SU-DHL-6 (cell line): ENCODE data around the gene THSD7B.

ENCODE experiments used
- H2AFZ ChIP-seq: fragments of 200-600 bp; sonication (generic); 2 replicates; pipeline ENCODE4 v1.6.1; 2014; ENCODE audit warnings: low read depth, mild to moderate bottlenecking, moderate library complexity, mixed read lengths, antibody characterized with exemption, low read length; ENCODE audit not compliant: severe bottlenecking
- H3F3A ChIP-seq: fragments of 200-600 bp; shearing (Covaris generic); 2 replicates; pipeline ENCODE4 v1.6.0; 2016; ENCODE audit warnings: antibody characterized with exemption, mild to moderate bottlenecking; ENCODE audit not compliant: insufficient read depth
- H3K27ac ChIP-seq: fragments of 200-600 bp; sonication (generic); 2 replicates; pipeline ENCODE4 v1.5.1; 2016; ENCODE audit warnings: low read depth, mild to moderate bottlenecking, low read length, moderate library complexity, mixed read lengths
- H3K27me3 ChIP-seq: fragments of 200-600 bp; sonication (generic), shearing (Covaris generic); 2 replicates; pipeline ENCODE4 v1.6.0; 2014; ENCODE audit warnings: mild to moderate bottlenecking, low read length
- H3K36me3 ChIP-seq: fragments of 200-600 bp; sonication (generic); 2 replicates; pipeline ENCODE4 v1.6.1; 2014; ENCODE audit warnings: mild to moderate bottlenecking, low read length, mixed read lengths
- H3K4me2 ChIP-seq: fragments of 300-600, 200-600 bp; shearing (Covaris generic), sonication (generic); 2 replicates; pipeline ENCODE4 v1.6.0; 2014; ENCODE audit warnings: low read length, low read depth, mild to moderate bottlenecking; ENCODE audit not compliant: poor library complexity, severe bottlenecking
- H3K4me3 ChIP-seq: fragments of 200-600 bp; sonication (generic); 2 replicates; pipeline ENCODE4 v1.5.1; 2014; ENCODE audit warnings: antibody characterized with exemption, low read length, mild to moderate bottlenecking, mixed read lengths; ENCODE audit not compliant: insufficient read depth, poor library complexity, severe bottlenecking
- H3K79me2 ChIP-seq: fragments of 200-600 bp; sonication (generic); 2 replicates; pipeline ENCODE4 v1.6.1; 2014; ENCODE audit warnings: mild to moderate bottlenecking, low read length, moderate library complexity; ENCODE audit not compliant: insufficient read depth
- H3K9ac ChIP-seq: fragments of 200-600 bp; sonication (generic); 2 replicates; pipeline ENCODE4 v1.7.0; 2014; ENCODE audit warnings: mild to moderate bottlenecking, low read length
- H3K9me2 ChIP-seq: fragments of 200-600 bp; sonication (generic); replicated peaks from 2 replicates; pipeline ENCODE4 v1.6.1; 2014; ENCODE audit warnings: low read length; ENCODE audit not compliant: insufficient read depth
- H3K9me3 ChIP-seq: fragments of 200-600 bp; sonication (generic); 2 replicates; pipeline ENCODE4 v1.6.1; 2014; ENCODE audit warnings: low read length, mixed read lengths; ENCODE audit not compliant: insufficient read depth
- H4K20me1 ChIP-seq: fragments of 200-600 bp; sonication (generic); 2 replicates; pipeline ENCODE4 v1.6.1; 2014; ENCODE audit warnings: low read depth, mild to moderate bottlenecking, antibody characterized with exemption, low read length, moderate library complexity, mixed read lengths
- CTCF ChIP-seq: fragments of 200-600 bp; sonication (generic); IDR thresholded peaks from one replicate; pipeline ENCODE4 v1.5.1; 2017; ENCODE audit warnings: antibody characterized with exemption, mild to moderate bottlenecking, low read length, moderate library complexity; ENCODE audit not compliant: insufficient read depth, poor library complexity, severe bottlenecking
- EZH2phosphoT487 ChIP-seq: fragments of 200-600 bp; sonication (generic), shearing (Covaris generic); conservative IDR thresholded peaks from 2 replicates; pipeline ENCODE4 v1.6.1; 2018; ENCODE audit warnings: mild to moderate bottlenecking, antibody characterized with exemption, low read length, moderate library complexity, mixed read lengths

Gene THSD7B

GRCh38 chr2:137194111-137194510, 428.8 kb downstream of the THSD7B start:
- no peak overlapping the region for H3K4me3 ChIP-seq
- TF ChIP-seq EZH2phosphoT487 (no peak), CTCF (no peak)
- H3K4me2 ChIP-seq: no peak overlapping the region
- no peaks in the 10 kb centered on the region for H3K9me2 ChIP-seq
- no peak overlapping the region for H3K27ac ChIP-seq
- H3K36me3 ChIP-seq: no peaks in the 10 kb centered on the region
- no peaks in the 10 kb centered on the region for H3K9me3 ChIP-seq
- H3F3A ChIP-seq: no peaks in the 10 kb centered on the region
- H3K27me3 ChIP-seq: no peaks in the 10 kb centered on the region
- no peak overlapping the region for H3K9ac ChIP-seq
- no peak overlapping the region for H2AFZ ChIP-seq
- no peaks in the 10 kb centered on the region for H3K79me2 ChIP-seq
- H4K20me1 ChIP-seq: no peaks in the 10 kb centered on the region

- Histone ChIP-seq H3K79me2 (no peaks in the 10 kb centered on the region), H3K9me3 (no peaks in the 10 kb centered on the region), H4K20me1 (no peaks in the 10 kb centered on the region), H3K27me3 (no peaks in the 10 kb centered on the region), H3K27ac (no peak overlapping the region), H3K9ac (no peak overlapping the region), H2AFZ (no peak overlapping the region), H3K9me2 (no peaks in the 10 kb centered on the region), H3K36me3 (no peaks in the 10 kb centered on the region), H3F3A (no peaks in the 10 kb centered on the region), H3K4me3 (no peak overlapping the region), H3K4me2 (no peak overlapping the region)
- no peak for TF ChIP-seq EZH2phosphoT487
- TF ChIP-seq CTCF: no peak
Measured at GRCh38 chr2:137199751-137200150, 434.4 kb downstream of the THSD7B start.

GRCh38 chr2:137202318-137202717, 437.0 kb downstream of the THSD7B start:
- H4K20me1 ChIP-seq: no peaks in the 10 kb centered on the region
- no peaks in the 10 kb centered on the region for H3K36me3 ChIP-seq
- no peak overlapping the region for H2AFZ ChIP-seq
- no peaks in the 10 kb centered on the region for H3K9me3 ChIP-seq
- H3K27ac ChIP-seq: no peak overlapping the region
- H3K4me2 ChIP-seq: no peak overlapping the region
- no peak overlapping the region for H3K9ac ChIP-seq
- H3K79me2 ChIP-seq: no peaks in the 10 kb centered on the region
- TF ChIP-seq EZH2phosphoT487 (no peak), CTCF (no peak)
- H3F3A ChIP-seq: no peaks in the 10 kb centered on the region
- H3K9me2 ChIP-seq: no peaks in the 10 kb centered on the region
- no peak overlapping the region for H3K4me3 ChIP-seq
- H3K27me3 ChIP-seq: no peaks in the 10 kb centered on the region

- H2AFZ ChIP-seq: no peak overlapping the region
- no peak overlapping the region for H3K4me2 ChIP-seq
- TF ChIP-seq EZH2phosphoT487 (no peak), CTCF (no peak)
- no peaks in the 10 kb centered on the region for H4K20me1 ChIP-seq
- no peak overlapping the region for H3K4me3 ChIP-seq
- H3K27ac ChIP-seq: no peak overlapping the region
- H3K9me3 ChIP-seq: no peaks in the 10 kb centered on the region
- H3K36me3 ChIP-seq: no peaks in the 10 kb centered on the region
- H3K27me3 ChIP-seq: no peaks in the 10 kb centered on the region
- no peaks in the 10 kb centered on the region for H3K9me2 ChIP-seq
- no peaks in the 10 kb centered on the region for H3F3A ChIP-seq
- no peak overlapping the region for H3K9ac ChIP-seq
- no peaks in the 10 kb centered on the region for H3K79me2 ChIP-seq
Measured at GRCh38 chr2:137205324-137205723, 440.0 kb downstream of the THSD7B start.
